K562 (cell line): Measurements from ENCODE around the gene PATJ. TPM values are rescaled to one million over a fixed set of nuclear protein-coding genes. Genes with fewer than 3 reads are reported as not detected.

ENCODE experiments used
- ATAC-seq: fragments of 200-7000 bp; cut with Tn5 transposase; 3 replicates; pipeline ENCODE4 v1.9.1; 2020; ENCODE audit warnings: moderate library complexity
- BruUV-seq: library from RNA; stranded (reverse); fragments of 400-500 nt; replicated peaks from 2 replicates; lab custom pipeline; 2021; lab: Mats Ljungman, UMichigan
- CTCF ChIA-PET: fragments of 300-600 bp; formaldehyde crosslinking; extraction: SDS; loops from one replicate; lab custom pipeline; 2021; ENCODE audit warnings: low intra/inter-chr PET ratio; lab: Yijun Ruan, JAX
- POLR2A ChIA-PET: fragments of 300-600, 350-650 bp; sonication (Branson Sonifier 250); formaldehyde crosslinking; extraction: SDS; loops from one replicate; lab custom pipeline; 2021; ENCODE audit warnings: antibody characterized with exemption, inconsistent platforms; lab: Yijun Ruan, JAX
- DNase-seq, 4 experiments: peaks; one replicate each; pipeline versions ENCODE4 v3.0.0 to v3.0.0-alpha.2; 2011 to 2018; ENCODE audit warnings: low spot score in 3 of 4, mixed read lengths in 3 of 4; ENCODE audit errors: extremely low read depth in 1 of 4
- FAIRE-seq: peaks from 2 replicates; lab custom pipeline; 2011; peaks lifted over from hg19 to GRCh38; lab: Jason Lieb, UNC
- H2AFZ ChIP-seq: 2 replicates; pipeline ENCODE4 v1.6.0; 2011; ENCODE audit warnings: low read depth, low read length, control low read depth, inconsistent platforms
- H3K27ac ChIP-seq: fragments of 200-600 bp; 3 replicates; pipeline ENCODE4 v1.8.0; 2011; ENCODE audit warnings: low read depth, mild to moderate bottlenecking, control low read depth, inconsistent platforms, low read length, moderate library complexity, mixed read lengths; ENCODE audit errors: extremely low read depth
- H3K27me3 ChIP-seq, 2 experiments: fragments of 300-600 bp in 1 of 2; 2 replicates in 1 of 2; 3 replicates in 1 of 2; pipeline versions ENCODE4 v1.6.0 to v1.8.0; 2011; ENCODE audit warnings: inconsistent platforms in 2 of 2, low read length in 2 of 2, mild to moderate bottlenecking in 1 of 2, mixed read lengths in 1 of 2, moderate library complexity in 1 of 2; ENCODE audit not compliant: control insufficient read depth in 2 of 2, insufficient read depth in 2 of 2
- H3K36me3 ChIP-seq: fragments of 300-600 bp; 3 replicates; pipeline ENCODE4 v1.8.0; 2011; ENCODE audit warnings: mild to moderate bottlenecking, low read length, inconsistent platforms; ENCODE audit not compliant: control insufficient read depth, insufficient read depth
- H3K4me1 ChIP-seq, 2 experiments: fragments of 200-600 bp in 1 of 2; replicated peaks in 1 of 2; 2 replicates in 1 of 2; 3 replicates in 1 of 2; pipeline versions ENCODE4 v1.5.1 to v1.8.0; 2011; ENCODE audit warnings: inconsistent platforms in 2 of 2, low read length in 2 of 2, mild to moderate bottlenecking in 1 of 2, mixed read lengths in 1 of 2, moderate library complexity in 1 of 2; ENCODE audit not compliant: control insufficient read depth in 2 of 2, insufficient read depth in 2 of 2
- H3K4me2 ChIP-seq: 2 replicates; pipeline ENCODE4 v1.6.1; 2011; ENCODE audit warnings: low read length, control low read depth, inconsistent platforms, mixed read lengths; ENCODE audit not compliant: insufficient read depth
- H3K4me3 ChIP-seq: fragments of 200-600 bp; sonication (generic), shearing (Covaris generic); 2 replicates; pipeline ENCODE4 v1.5.1; 2016; ENCODE audit warnings: control low read depth, inconsistent platforms
- H3K79me2 ChIP-seq: fragments of 200-600 bp; 3 replicates; pipeline ENCODE4 v1.8.0; 2011; ENCODE audit warnings: low read length, inconsistent platforms; ENCODE audit not compliant: control insufficient read depth, insufficient read depth
- H3K9ac ChIP-seq, 2 experiments: 2 replicates each; pipeline versions ENCODE4 v1.6.0 to v1.6.1; 2011; ENCODE audit warnings: low read depth in 2 of 2, low read length in 2 of 2, control low read depth in 1 of 2, inconsistent platforms in 1 of 2, mild to moderate bottlenecking in 1 of 2, mixed read lengths in 1 of 2; ENCODE audit not compliant: insufficient read depth in 1 of 2
- H3K9me1 ChIP-seq: one replicate; pipeline ENCODE4 v1.6.0; 2011; ENCODE audit warnings: inconsistent platforms, mild to moderate bottlenecking, low read length, moderate library complexity; ENCODE audit not compliant: control insufficient read depth, insufficient read depth
- H3K9me3 ChIP-seq: replicated peaks from 2 replicates; pipeline ENCODE4 v1.5.1; 2011; ENCODE audit warnings: low read depth, low read length, inconsistent platforms; ENCODE audit not compliant: control insufficient read depth, insufficient read depth
- H4K20me1 ChIP-seq: replicated peaks from 2 replicates; pipeline ENCODE4 v1.6.1; 2011; ENCODE audit warnings: low read length, inconsistent platforms, mixed read lengths; ENCODE audit not compliant: control insufficient read depth, insufficient read depth
- EP400 ChIP-seq: fragments of 450-650 bp; IDR thresholded peaks from 2 replicates; pipeline ENCODE4 v1.6.1; 2017; ENCODE audit warnings: antibody characterized with exemption, mild to moderate bottlenecking, moderate library complexity
- KDM5B ChIP-seq: fragments of 200-600 bp; sonication (generic); IDR thresholded peaks from 2 replicates; pipeline ENCODE4 v1.6.1; 2012; ENCODE audit warnings: low read depth, mild to moderate bottlenecking, moderate library complexity, low read length, control low read depth, inconsistent platforms; ENCODE audit not compliant: insufficient replicate concordance
- PCBP1 ChIP-seq: fragments of 200-400 bp; formaldehyde crosslinking; IDR thresholded peaks from 2 replicates; pipeline ENCODE4 v1.6.1; 2018; ENCODE audit warnings: mild to moderate bottlenecking, low read depth, low read length; ENCODE audit not compliant: poor library complexity, severe bottlenecking
- RAD21 ChIP-seq, 2 experiments: fragments of 250-450 bp in 1 of 2; fragments of 450-650 bp in 1 of 2; sonication (Bioruptor Pico) in 1 of 2; formaldehyde crosslinking in 1 of 2; IDR thresholded peaks in 1 of 2; conservative IDR thresholded peaks in 1 of 2; 2 replicates each; pipeline versions ENCODE4 v1.4.0 to v1.8.0; 2020 to 2022; ENCODE audit warnings: mild to moderate bottlenecking in 2 of 2, moderate library complexity in 1 of 2
- SMARCC2 ChIP-seq: fragments of 450-650 bp; IDR thresholded peaks from 2 replicates; pipeline ENCODE4 v1.6.1; 2017; ENCODE audit warnings: antibody characterized with exemption, moderate library complexity, mild to moderate bottlenecking, low read depth
- TSC22D4 ChIP-seq: fragments of 450-650 bp; IDR thresholded peaks from 2 replicates; pipeline ENCODE4 v1.6.1; 2016; ENCODE audit warnings: missing genetic modification characterization, missing biosample characterization, control low read depth
- ZNF324 ChIP-seq: fragments of 250-450 bp; sonication (Bioruptor Pico); IDR thresholded peaks from 2 replicates; pipeline ENCODE4 v1.4.0; 2020; ENCODE audit warnings: mild to moderate bottlenecking
- WGBS: fragments of 100-300 bp; shearing (Covaris generic); methylation state at CpG from one replicate; pipeline ENCODE4 v1.1.6; 2016; ENCODE audit warnings: low coverage, mixed read lengths; ENCODE audit not compliant: insufficient coverage; ENCODE audit errors: missing lambda C conversion rate; 5-methylcytosine and 5-hydroxymethylcytosine counted together
- in situ Hi-C: fragments of 300-500 bp; cut with MboI; formaldehyde crosslinking; loops from 4 replicates; pipeline ENCODE4 v1.15.0; 2018; ENCODE audit warnings: inconsistent platforms, mixed read lengths
- intact Hi-C: fragments of 100-400 bp; cut with micrococcal nuclease; formaldehyde crosslinking; loops from 2 replicates; pipeline ENCODE4 v1.14.2; 2022
- polyA plus RNA-seq, 8 experiments: library from polyadenylated mRNA; depleted of rRNA in 4 of 8; stranded (reverse) in 5 of 8; unstranded in 3 of 8; fragments of >200 nt; fragmentation: Nextera tagmentation in 2 of 8; fragmentation: Illumina TruSeq in 1 of 8; extraction: Ambion mirVana in 2 of 8; extraction: Trizol in 1 of 8; gene quantifications; 2 replicates each; pipeline versions ENCODE4 v1.2.1 to v1.2.3, GENCODE V29; 2011 to 2014; ENCODE audit warnings: inconsistent platforms in 1 of 8, missing spikeins in 1 of 8
- total RNA-seq, 7 experiments: library from RNA; depleted of rRNA in 6 of 7; stranded (reverse); fragments of >200 nt in 6 of 7; fragmentation: Illumina TruSeq in 2 of 7; extraction: Trizol in 2 of 7; gene quantifications; 2 replicates each; pipeline versions ENCODE4 v1.2.1 to v1.2.3, GENCODE V29; 2011 to 2021; ENCODE audit warnings: low replicate concordance in 1 of 7

PATJ gene
- total and polyA plus RNA-seq, 9 of the 15 experiments (the other 6 are each of a cell fraction or from before 2014, with no cell fraction given): 0.22 TPM; not detected in 8

DNA sequence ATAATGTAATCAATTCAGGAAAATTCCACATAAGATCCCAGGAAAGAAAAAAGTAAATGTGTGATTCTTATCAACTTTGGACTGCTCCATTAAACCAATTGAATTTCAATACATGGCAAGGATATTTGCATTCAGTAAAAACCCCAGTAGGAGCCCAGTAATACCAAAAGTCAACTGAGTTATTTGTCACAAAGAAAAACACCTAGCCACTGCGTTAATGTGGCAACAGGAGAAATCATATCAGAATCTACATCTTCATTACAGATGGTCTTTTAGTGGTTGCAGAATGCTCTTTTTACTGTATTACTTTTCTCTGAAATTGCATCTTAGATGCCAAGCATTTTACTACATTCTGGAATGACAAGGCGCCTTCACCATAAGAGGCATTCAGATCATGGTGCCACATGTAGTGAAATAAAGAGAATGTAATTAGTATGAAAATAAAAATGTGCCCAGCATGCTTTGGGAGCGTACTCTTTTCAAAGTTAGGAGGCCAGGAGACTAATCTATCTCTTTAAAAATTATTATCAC, 180.7 kb downstream of the PATJ start:
- H3K9ac ChIP-seq: no peak overlapping the region
- in situ Hi-C loops (no loop called here), intact Hi-C loops (no loop called here)
- H3K4me2 ChIP-seq: no peak overlapping the region
- POLR2A ChIA-PET: no interaction called here
- CTCF ChIA-PET: no interaction called here
- H3K79me2 ChIP-seq: no peaks in the 10 kb centered on the region
- H3K27ac ChIP-seq: no peak overlapping the region
- H3K27me3 ChIP-seq: no peaks in the 10 kb centered on the region; a peak in 1 of 5 replicates
- BruUV-seq: no TSS peak
- no peak for FAIRE-seq
- no peaks in the 10 kb centered on the region for H3K9me1 ChIP-seq
- 0% methylated on average over 3 of the region's 3 CpGs for WGBS
- H3K9me3 ChIP-seq: no peaks in the 10 kb centered on the region
- no peaks in the 10 kb centered on the region for H4K20me1 ChIP-seq
- no peak for ATAC-seq
- H3K4me1 ChIP-seq: no peaks in the 10 kb centered on the region
- no peak overlapping the region for H2AFZ ChIP-seq
- DNase-seq: no peak
- H3K4me3 ChIP-seq: no peak overlapping the region
- no peak for TF ChIP-seq SMARCC2
- TF ChIP-seq KDM5B: no peak
- no peaks in the 10 kb centered on the region for H3K36me3 ChIP-seq

DNA sequence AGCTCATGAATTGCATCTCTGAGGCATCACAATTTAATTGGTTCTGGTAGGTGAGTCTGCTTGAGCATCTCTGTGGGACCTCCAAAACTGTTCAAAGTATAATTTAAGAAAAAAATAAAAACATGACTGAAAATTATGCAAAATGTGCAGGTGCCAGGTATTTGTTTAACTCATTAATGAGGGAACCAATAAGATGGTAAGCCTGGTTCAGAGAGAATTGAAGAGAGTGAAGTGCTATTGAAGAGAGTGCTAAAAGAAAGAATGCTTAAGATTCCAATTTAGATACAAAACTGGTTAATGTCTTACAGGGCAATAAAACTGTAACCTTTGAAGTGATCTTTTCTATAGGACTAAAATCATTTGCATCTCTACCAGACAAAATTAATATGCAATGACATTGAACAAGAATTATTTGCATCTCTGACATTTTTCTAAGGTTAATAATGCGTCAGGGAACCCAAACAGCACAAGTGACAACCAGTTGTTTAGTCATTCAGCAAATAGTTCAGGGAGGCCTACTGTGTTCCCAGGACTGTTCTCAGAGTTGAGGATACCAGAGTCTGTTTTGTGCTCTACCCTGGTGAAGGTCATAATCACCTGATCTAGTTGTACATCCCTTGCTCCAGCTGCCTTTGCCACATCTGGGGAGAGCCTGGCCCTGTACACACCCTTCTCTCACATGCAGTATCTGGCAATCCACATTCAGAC, 183.5 kb downstream of the PATJ start:
- H3K9me3 ChIP-seq: no peaks in the 10 kb centered on the region

More for the DNA sequence above, 183.5 kb downstream of the PATJ start:
- in situ Hi-C loops: no loop called here
- H3K27ac ChIP-seq: no peak overlapping the region
- H4K20me1 ChIP-seq: no peaks in the 10 kb centered on the region
- TF ChIP-seq TSC22D4 (no peak), RAD21 (CRISPR knock-in tag; conservative IDR thresholded peaks at IDR 0.05 in 1 of 2, IDR thresholded peaks at IDR 0.05 in 1 of 2) (no peak), ZNF324 (CRISPR knock-in tag) (no peak), EP400 (no peak), PCBP1 (no peak)
- no peak for DNase-seq
- no peak for FAIRE-seq
- peaks cover 0 to 3% of the 10 kb centered on the region in 2 experiments; a peak in 2 of 5 replicates for H3K27me3 ChIP-seq
- ChIA-PET CTCF (no interaction called here), POLR2A (no interaction called here)
- H3K4me1 ChIP-seq: no peaks in the 10 kb centered on the region
- no TSS peak for BruUV-seq
- no peak overlapping the region for H3K9ac ChIP-seq
- no peak overlapping the region for H3K4me2 ChIP-seq
- 0% methylated on average over 1 of the region's 1 CpG for WGBS
- no peaks in the 10 kb centered on the region for H3K79me2 ChIP-seq
- H3K4me3 ChIP-seq: no peak overlapping the region
- no peak for ATAC-seq
- no peaks in the 10 kb centered on the region for H3K9me1 ChIP-seq
- H2AFZ ChIP-seq: no peak overlapping the region
- no peaks in the 10 kb centered on the region for H3K36me3 ChIP-seq
- intact Hi-C loops: no loop called here
